Stimulated activated CD8-positive, alpha-beta memory T cell treated with anti-CD3 and anti-CD28 coated beads, Interleukin-4, amount 100 ng/mL, for 4 hours (primary cell): Measurements from ENCODE around the gene PIEZO1.

ENCODE experiments used
- DNase-seq, 2 donors: peaks; one replicate each; pipeline ENCODE4 v3.0.0-alpha.2; 2020; ENCODE audit warnings: low read depth in 2 of 2, low spot score in 1 of 2

Gene PIEZO1

GRCh38 chr16:88753191-88753590 lies 31.8 kb downstream of the PIEZO1 start:
- DNase-seq: no peak

GRCh38 chr16:88752386-88753002 lies 32.5 kb downstream of the PIEZO1 start:
- DNase-seq: no peak

DNA sequence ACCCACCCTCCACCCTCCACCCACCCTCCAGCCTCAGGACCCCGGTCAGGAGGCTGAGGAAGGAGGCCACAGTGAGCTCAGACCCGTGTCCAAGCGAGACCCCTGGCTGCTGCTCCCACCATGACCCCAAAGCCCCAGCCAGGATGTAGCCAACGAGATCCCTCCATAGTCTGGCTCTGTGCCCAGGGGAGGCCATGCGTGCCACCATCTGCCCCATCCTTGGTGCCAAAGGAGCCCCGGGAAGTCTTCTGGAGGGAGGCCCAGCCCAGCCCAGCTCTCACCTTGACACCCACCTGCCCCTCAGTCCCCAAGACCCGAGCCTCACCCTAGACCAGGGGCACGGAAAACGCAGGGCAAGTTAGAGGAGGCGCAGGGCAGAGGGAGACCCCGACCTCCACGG lies 34.2 kb downstream of the PIEZO1 start:
- DNase-seq: no peak

DNA sequence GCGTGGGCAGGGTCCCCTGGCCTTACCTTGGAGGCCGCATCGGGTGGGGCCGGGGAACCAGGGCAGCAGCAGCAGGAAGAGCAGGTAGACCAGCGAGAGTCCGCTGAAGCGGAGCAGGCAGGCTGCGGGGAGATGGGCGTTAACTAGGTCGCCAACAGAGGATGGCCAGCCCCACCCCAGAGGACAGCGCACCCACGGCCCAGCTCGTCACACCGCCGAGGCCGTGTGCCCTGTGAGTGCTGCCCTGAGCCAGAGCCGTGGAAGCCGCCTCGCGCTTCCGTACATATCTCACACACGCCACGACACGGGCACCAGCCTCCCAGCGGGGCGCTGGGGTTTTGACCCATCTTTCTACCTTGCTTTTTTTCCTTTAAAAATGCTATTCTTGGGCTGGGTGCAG lies 35.7 kb downstream of the PIEZO1 start:
- DNase-seq: no peak

GRCh38 chr16:88748364-88748763 lies 36.7 kb downstream of the PIEZO1 start:
- DNase-seq: no peak

DNA sequence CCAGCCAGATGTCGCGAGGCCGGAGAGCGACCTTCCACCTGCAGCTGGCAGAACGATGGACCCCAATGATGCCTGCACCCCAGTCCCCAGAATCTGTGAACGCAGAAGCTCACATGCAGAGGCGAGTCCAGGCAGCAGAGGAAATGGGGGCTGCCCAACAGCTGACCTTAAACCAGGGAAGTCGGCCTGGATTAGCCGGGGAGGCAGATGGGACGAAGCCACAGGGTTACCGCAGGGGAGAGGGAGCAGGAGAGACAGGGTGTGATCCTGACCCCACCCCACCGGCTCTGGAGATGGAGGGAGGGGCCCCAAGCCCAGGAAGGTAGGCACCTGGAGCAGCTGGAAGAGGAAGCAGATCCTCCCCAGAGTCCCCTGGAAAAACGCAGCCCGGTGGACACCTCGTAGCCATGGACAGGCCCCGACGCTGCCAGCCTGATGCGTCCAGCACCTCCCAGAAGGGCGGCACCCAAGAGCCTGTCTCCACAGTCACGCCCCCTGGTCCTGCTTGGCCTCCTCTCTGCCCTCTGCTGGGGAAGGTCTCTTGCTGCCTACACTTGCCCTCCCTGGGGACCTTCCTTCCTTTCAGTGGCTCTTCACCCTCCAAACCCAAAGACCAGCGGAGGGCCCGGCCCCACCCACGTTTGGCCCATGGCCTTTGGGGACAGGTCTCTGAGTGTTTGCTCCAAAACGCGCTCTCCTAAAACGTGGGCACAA lies 37.3 kb downstream of the PIEZO1 start:
- no peak for DNase-seq

DNA sequence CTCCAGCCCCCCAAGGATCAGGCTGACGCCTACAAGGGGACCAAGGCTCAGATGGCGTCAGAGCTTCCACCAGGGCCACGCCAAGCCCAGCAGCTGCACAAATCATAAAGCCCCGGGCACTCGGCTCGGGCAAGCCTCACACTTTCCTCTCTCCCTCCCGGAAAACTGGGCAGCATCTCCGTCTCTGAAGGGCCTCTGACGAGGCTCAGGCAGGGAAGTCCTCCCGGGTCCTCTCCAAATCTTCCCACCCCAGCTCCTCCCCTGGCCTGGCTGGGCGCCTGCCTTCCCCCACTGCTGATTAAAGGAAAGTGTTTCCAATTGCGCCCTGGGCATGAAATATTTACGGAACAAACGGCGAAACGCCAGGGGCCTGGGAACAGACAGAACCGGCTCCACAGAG lies 38.5 kb downstream of the PIEZO1 start:
- DNase-seq: no peak

- no peak for DNase-seq
These were observed 40.2 kb downstream of the PIEZO1 start for GRCh38 chr16:88744577-88745521.

GRCh38 chr16:88743693-88744576 lies 41.1 kb downstream of the PIEZO1 start:
- peak; percentile 43 to 68 for DNase-seq

DNA sequence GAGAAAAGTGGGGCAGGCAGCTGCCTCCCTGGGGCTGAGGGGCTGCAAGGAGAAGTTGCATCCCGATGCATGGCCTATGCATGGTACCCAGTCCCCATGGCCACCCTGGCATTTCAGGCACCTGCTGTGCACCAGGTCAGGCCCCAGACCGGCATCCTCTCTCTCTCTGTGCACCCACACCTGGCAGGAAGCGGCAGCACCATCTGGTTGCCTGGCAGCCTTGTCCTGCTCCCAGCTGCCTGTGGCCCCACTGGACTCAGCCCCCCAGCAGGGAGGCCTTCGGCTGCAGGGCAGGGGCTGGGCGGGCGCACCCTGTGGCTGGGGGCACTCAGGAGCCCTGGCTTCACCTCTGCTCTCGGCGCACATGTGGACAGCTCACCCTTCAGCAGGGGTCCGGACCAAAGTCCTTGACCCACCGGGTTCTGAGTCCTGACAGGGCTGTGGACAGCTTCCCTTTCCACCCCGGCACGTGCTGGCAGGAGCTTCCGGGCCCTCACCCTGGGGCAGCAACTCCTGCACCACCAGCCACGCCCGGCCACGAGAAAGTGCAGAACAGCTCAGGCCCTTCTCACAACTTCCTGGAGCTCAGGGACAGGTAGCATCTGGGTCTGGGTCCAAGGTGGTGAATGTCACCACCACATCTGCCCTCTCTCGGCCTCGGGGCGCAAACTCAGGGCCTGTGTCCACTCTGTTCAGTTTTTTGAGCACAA lies 42.0 kb downstream of the PIEZO1 start:
- no peak for DNase-seq

DNA sequence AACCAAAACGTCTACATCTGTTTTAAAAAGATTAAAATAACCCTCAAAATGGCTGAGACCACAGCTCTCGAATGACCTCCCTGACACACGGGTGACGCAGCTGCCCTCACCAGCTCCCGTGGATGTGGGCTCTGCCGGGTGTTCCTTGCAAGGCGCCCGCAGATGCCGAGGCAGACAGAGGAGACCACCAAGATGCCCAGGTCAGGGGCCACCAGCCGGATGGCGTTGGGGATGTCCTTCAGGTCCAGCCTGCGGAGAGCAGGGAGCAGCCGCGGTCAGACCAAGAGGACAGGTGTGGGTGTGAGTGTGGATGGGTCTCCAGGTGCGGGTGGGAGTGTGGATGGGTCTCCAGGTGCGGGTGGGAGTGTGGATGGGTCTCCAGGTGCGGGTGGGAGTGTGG lies 43.7 kb downstream of the PIEZO1 start:
- DNase-seq: no peak

DNA sequence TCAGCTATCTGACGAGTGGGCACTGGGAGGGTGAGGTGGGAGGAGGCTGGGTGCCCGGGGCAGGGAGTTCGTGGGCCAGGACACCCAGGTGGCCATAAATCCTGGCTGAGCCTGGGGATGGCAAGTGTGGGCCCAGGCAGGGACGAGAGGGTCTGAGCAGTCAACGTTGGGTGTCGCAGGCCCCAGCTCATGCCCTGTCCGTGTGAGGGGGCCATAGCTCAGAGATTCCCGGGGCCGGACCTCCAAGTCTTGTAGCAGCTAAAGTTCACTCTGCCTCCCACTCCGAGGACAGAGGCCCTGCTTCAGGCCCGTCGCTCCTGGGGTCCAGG lies 44.3 kb downstream of the PIEZO1 start:
- DNase-seq: no peak

- DNase-seq: no peak
These were observed 44.9 kb downstream of the PIEZO1 start for GRCh38 chr16:88739977-88740726.

- DNase-seq: no peak
These were observed 45.7 kb downstream of the PIEZO1 start for GRCh38 chr16:88739139-88739976.

DNA sequence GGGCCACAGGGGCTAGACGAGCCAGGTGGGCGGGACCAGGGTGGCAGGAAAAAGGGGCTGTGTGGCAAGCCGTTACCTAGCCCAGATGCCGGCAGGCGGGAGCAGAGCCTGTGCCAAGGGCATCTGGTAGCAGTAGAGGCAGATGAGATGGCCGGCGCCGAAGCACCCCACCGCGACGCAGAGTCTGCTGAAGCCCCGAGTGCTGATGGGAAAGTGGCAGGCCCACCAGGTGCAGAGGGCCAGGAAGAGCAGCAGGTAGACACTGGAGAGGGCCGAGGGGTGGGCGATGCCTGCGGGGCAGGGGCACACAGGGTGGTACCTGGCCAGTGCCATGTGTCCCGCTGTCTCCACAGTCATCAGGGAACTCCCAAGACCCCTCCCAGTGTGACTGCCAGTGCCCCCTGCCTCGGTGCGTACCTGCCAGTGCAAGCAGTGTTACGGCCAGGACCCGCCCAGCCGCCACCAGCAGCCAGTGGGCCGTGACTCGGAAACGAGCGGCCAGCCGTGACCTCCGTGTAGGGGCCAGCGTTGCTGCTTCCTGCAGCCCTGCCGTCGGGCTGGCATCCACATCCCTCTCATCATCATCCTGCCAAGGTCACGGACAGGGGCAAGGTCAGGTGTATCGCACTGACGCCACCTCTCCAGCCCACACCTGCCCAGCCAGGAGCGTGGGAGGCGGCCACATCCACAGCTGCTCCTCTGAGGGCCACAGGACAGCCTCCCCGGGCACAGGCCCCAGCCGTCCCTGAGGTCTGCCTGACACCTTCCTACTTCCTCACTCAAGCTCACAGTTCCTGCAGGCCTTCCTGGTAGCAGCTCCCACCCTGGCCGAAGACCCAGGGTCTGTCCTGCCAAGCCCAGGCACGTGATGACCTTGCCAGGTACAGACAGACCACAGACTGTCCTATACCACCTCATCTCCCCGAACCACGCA lies 46.6 kb downstream of the PIEZO1 start:
- DNase-seq: no peak

DNA sequence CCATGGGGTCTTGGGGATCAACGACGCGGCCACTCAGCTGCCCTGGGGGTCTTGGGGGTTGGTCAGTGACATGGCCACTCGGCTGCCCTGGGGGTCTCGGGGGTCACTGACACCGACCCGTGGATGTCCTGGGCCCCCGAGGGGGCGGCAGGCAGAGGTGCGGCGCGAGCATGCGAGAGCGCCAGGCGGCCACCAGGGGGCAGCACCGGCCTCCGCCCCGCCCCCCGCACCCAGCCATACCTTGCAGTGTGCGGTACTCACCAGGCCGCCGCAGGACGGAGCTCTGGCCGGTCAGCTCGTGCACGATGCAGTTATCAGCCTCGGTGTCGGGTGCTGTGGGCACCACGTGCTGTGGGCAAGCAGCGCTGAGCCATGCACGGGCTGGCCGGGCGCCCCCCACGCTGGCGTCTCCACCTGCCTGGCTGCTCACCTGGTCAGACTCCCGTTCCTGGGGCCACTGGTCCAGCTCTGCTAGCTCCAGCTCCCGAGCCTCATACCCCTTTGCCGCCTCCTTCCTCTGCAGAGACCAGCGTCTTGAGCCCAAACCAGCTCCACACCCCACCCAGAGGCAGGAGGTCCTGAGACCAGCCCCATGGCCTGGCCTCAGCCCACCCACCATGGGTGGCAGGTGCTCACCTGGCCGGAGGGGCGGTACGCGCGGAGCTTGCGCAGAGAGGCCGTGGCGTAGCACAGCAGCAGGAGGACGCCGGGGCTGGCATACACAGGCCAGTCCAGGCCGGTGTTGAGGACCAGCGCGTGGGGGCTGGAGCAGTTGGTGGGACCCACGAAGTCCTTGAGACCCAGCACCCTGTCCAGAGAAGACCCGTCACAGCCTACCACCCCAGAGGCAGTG lies 47.5 kb downstream of the PIEZO1 start:
- DNase-seq: peak; percentile 8 to 55

GRCh38 chr16:88736496-88736895 lies 48.5 kb downstream of the PIEZO1 start:
- no peak for DNase-seq
